Measurements from ENCODE around the gene MACROD2.

- TF ChIP-seq CTCF (IDR thresholded peaks at IDR 0.05): no peak
- no peak for TF ChIP-seq POLR2A (IDR thresholded peaks at IDR 0.05)
These were observed 2011.8 kb downstream of the MACROD2 start for GRCh38 chr20:16007164-16007563.

Measured in uterus (tissue), 2 donors.